H9 (cell line): Measurements from ENCODE around the gene TMC1. TPM values are rescaled to one million over a fixed set of nuclear protein-coding genes. Genes with fewer than 3 reads are reported as not detected.

Source experiments
- DNase-seq: peaks from one replicate; pipeline ENCODE4 v3.0.0-alpha.2; 2017
- H2AFZ ChIP-seq: one replicate; pipeline ENCODE4 v1.6.1; 2013; ENCODE audit warnings: mild to moderate bottlenecking, low read length, control low read depth, moderate library complexity
- H2AK5ac ChIP-seq: 2 replicates; pipeline ENCODE4 v1.6.1; 2013; ENCODE audit warnings: low read length, control low read depth, mixed read lengths; ENCODE audit not compliant: insufficient read length
- H2BK120ac ChIP-seq: one replicate; pipeline ENCODE4 v1.6.1; 2013; ENCODE audit warnings: low read depth, mild to moderate bottlenecking, low read length, control low read depth, inconsistent platforms; ENCODE audit not compliant: poor library complexity, severe bottlenecking
- H2BK12ac ChIP-seq: 2 replicates; pipeline ENCODE4 v1.6.1; 2013; ENCODE audit warnings: low read length, control low read depth, mixed read lengths, low read depth; ENCODE audit not compliant: insufficient read length
- H2BK15ac ChIP-seq: 2 replicates; pipeline ENCODE4 v1.6.1; 2013; ENCODE audit warnings: low read depth, low read length, control low read depth
- H2BK20ac ChIP-seq: one replicate; pipeline ENCODE4 v1.6.1; 2013; ENCODE audit warnings: low read depth, mild to moderate bottlenecking, low read length, control low read depth, inconsistent platforms; ENCODE audit not compliant: poor library complexity, severe bottlenecking
- H2BK5ac ChIP-seq: 2 replicates; pipeline ENCODE4 v1.6.1; 2013; ENCODE audit warnings: low read length, control low read depth, mixed read lengths; ENCODE audit not compliant: insufficient read length
- H3K14ac ChIP-seq: 2 replicates; pipeline ENCODE4 v1.6.1; 2013; ENCODE audit warnings: low read length, control low read depth; ENCODE audit not compliant: insufficient read depth
- H3K18ac ChIP-seq: 2 replicates; pipeline ENCODE4 v1.6.1; 2013; ENCODE audit warnings: low read depth, mild to moderate bottlenecking, mixed read lengths, low read length, control low read depth; ENCODE audit not compliant: insufficient read length
- H3K23ac ChIP-seq: 2 replicates; pipeline ENCODE4 v1.6.1; 2013; ENCODE audit warnings: low read length, control low read depth, mixed read lengths, low read depth; ENCODE audit not compliant: insufficient read length
- H3K23me2 ChIP-seq: 2 replicates; pipeline ENCODE4 v1.6.1; 2013; ENCODE audit warnings: low read depth, mild to moderate bottlenecking, mixed read lengths, low read length, control low read depth; ENCODE audit not compliant: insufficient read length, poor library complexity, severe bottlenecking
- H3K27ac ChIP-seq: 2 replicates; pipeline ENCODE4 v1.5.1; 2013; ENCODE audit warnings: low read length, control low read depth, mixed read lengths, low read depth; ENCODE audit not compliant: insufficient read length
- H3K27me3 ChIP-seq: 2 replicates; pipeline ENCODE4 v1.6.1; 2013; ENCODE audit warnings: low read length, control low read depth, inconsistent platforms; ENCODE audit not compliant: insufficient read depth
- H3K4ac ChIP-seq: 2 replicates; pipeline ENCODE4 v1.6.1; 2013; ENCODE audit warnings: low read depth, mild to moderate bottlenecking, control low read depth, inconsistent platforms, low read length, moderate library complexity
- H3K4me1 ChIP-seq: 2 replicates; pipeline ENCODE4 v1.6.1; 2013; ENCODE audit warnings: low read length, control low read depth, inconsistent platforms; ENCODE audit not compliant: insufficient read depth
- H3K4me2 ChIP-seq: 2 replicates; pipeline ENCODE4 v1.6.1; 2013; ENCODE audit warnings: low read length, control low read depth, mixed read lengths; ENCODE audit not compliant: insufficient read length, insufficient read depth
- H3K56ac ChIP-seq: 2 replicates; pipeline ENCODE4 v1.6.1; 2013; ENCODE audit warnings: low read depth, mild to moderate bottlenecking, mixed read lengths, low read length, control low read depth; ENCODE audit not compliant: insufficient read length
- H3K79me1 ChIP-seq: 2 replicates; pipeline ENCODE4 v1.6.1; 2013; ENCODE audit warnings: low read depth, mild to moderate bottlenecking, moderate library complexity, low read length, control low read depth, inconsistent platforms; ENCODE audit not compliant: insufficient read depth, poor library complexity, severe bottlenecking
- H3K79me2 ChIP-seq: 2 replicates; pipeline ENCODE4 v1.6.1; 2013; ENCODE audit warnings: low read length, control low read depth, inconsistent platforms; ENCODE audit not compliant: insufficient read depth
- H3K9ac ChIP-seq: 2 replicates; pipeline ENCODE4 v1.6.1; 2013; ENCODE audit warnings: low read length, control low read depth, mixed read lengths; ENCODE audit not compliant: insufficient read length; ENCODE audit errors: extremely low read depth
- H3K9me3 ChIP-seq: one replicate; pipeline ENCODE4 v1.6.1; 2013; ENCODE audit warnings: low read depth, low read length, inconsistent platforms; ENCODE audit not compliant: control insufficient read depth
- H3T11ph ChIP-seq: one replicate; pipeline ENCODE4 v1.6.1; 2013; ENCODE audit warnings: mild to moderate bottlenecking, low read length, control low read depth, inconsistent platforms
- H4K20me1 ChIP-seq: one replicate; pipeline ENCODE4 v1.6.1; 2013; ENCODE audit not compliant: control insufficient read depth, insufficient read length, insufficient read depth
- H4K5ac ChIP-seq: 2 replicates; pipeline ENCODE4 v1.6.1; 2013; ENCODE audit warnings: low read depth, mild to moderate bottlenecking, mixed read lengths, low read length, control low read depth; ENCODE audit not compliant: insufficient read length
- H4K8ac ChIP-seq: replicated peaks from 2 replicates; pipeline ENCODE4 v1.6.1; 2013; ENCODE audit warnings: low read length, control low read depth, mixed read lengths, low read depth; ENCODE audit not compliant: insufficient read length
- H4K91ac ChIP-seq: 2 replicates; pipeline ENCODE4 v1.6.1; 2013; ENCODE audit warnings: low read depth, mild to moderate bottlenecking, moderate library complexity, mixed read lengths, low read length, control low read depth; ENCODE audit not compliant: insufficient read length
- H3K27ac Mint-ChIP-seq, 3 experiments: 2 replicates in 2 of 3; 3 replicates in 1 of 3; pipeline ENCODE4 v1.8.0; 2020 to 2021; ENCODE audit warnings: mixed read lengths in 3 of 3, mild to moderate bottlenecking in 1 of 3, moderate library complexity in 1 of 3
- H3K27me3 Mint-ChIP-seq: 2 replicates; pipeline ENCODE4 v1.8.0; 2021; ENCODE audit warnings: low read depth, mild to moderate bottlenecking, moderate library complexity, mixed read lengths
- H3K36me3 Mint-ChIP-seq, 3 experiments: 2 replicates in 2 of 3; 3 replicates in 1 of 3; pipeline ENCODE4 v1.8.0; 2020 to 2021; ENCODE audit warnings: low read depth in 3 of 3, mixed read lengths in 3 of 3; ENCODE audit not compliant: insufficient read depth in 1 of 3
- H3K4me1 Mint-ChIP-seq, 2 experiments: 2 replicates each; pipeline ENCODE4 v1.8.0; 2020; ENCODE audit warnings: mixed read lengths in 2 of 2
- H3K4me3 Mint-ChIP-seq, 2 experiments: 2 replicates in 1 of 2; 3 replicates in 1 of 2; pipeline ENCODE4 v1.8.0; 2020 to 2021; ENCODE audit warnings: mild to moderate bottlenecking in 2 of 2, mixed read lengths in 2 of 2, moderate library complexity in 1 of 2
- H3K9me3 Mint-ChIP-seq, 2 experiments: 2 replicates in 1 of 2; 3 replicates in 1 of 2; pipeline ENCODE4 v1.8.0; 2020; ENCODE audit warnings: mild to moderate bottlenecking in 2 of 2, mixed read lengths in 2 of 2, moderate library complexity in 1 of 2
- WGBS: extraction: QIAGEN DNeasy Blood & Tissue Kit; methylation state at CpG from one replicate; pipeline ENCODE4 v1.1.7; 2013; ENCODE audit warnings: missing lambda C conversion rate, low lambda C conversion rate, mixed read lengths; ENCODE audit not compliant: insufficient read length; ENCODE audit errors: extremely low coverage; 5-methylcytosine and 5-hydroxymethylcytosine counted together
- total RNA-seq: library from RNA; stranded (reverse); gene quantifications from 2 replicates; pipeline ENCODE4 v1.2.1, GENCODE V29; 2021
- TF ChIP-seq, protein P1 (sequence below): fragments of 200-600 bp; sonication (generic); conservative IDR thresholded peaks from 3 replicates; pipeline ENCODE4 v1.8.0; 2021; ENCODE audit warnings: antibody characterized with exemption, mild to moderate bottlenecking

TMC1 gene
- total RNA-seq, 1 experiment from 2014 or later, result 2.4 TPM

DNA sequence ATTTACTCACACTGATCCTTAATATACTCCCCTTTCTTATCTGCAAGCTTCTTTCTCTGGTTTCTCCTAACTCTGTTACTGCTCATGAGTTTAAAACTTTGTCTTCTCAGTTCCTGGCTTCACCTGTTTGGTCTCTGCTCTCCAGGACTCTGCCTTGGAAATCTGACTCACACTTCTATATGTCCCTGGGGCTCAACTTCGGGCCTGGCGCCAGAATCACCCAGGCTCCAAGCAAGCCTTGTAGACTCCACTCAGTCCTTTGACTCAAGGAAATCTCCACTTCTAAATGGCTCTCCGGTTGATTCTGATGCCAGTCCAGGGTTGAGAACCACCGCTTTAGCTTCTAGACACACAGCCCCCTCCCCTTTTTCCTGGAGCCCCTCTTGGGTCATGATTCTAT is 57.8 kb downstream of the TMC1 start:
- H4K8ac ChIP-seq, result no peak overlapping the region
- no peak overlapping the region for H3K23ac ChIP-seq
- H3K18ac ChIP-seq, result no peak overlapping the region
- no peak overlapping the region for H4K5ac ChIP-seq
- H2BK120ac ChIP-seq, result no peak overlapping the region
- no peak overlapping the region for H3T11ph ChIP-seq
- no peak overlapping the region for H3K4me3 Mint-ChIP-seq
- no peak overlapping the region for H3K27ac ChIP-seq
- H4K20me1 ChIP-seq, result no peaks in the 10 kb centered on the region
- TF ChIP-seq, protein P1, sequence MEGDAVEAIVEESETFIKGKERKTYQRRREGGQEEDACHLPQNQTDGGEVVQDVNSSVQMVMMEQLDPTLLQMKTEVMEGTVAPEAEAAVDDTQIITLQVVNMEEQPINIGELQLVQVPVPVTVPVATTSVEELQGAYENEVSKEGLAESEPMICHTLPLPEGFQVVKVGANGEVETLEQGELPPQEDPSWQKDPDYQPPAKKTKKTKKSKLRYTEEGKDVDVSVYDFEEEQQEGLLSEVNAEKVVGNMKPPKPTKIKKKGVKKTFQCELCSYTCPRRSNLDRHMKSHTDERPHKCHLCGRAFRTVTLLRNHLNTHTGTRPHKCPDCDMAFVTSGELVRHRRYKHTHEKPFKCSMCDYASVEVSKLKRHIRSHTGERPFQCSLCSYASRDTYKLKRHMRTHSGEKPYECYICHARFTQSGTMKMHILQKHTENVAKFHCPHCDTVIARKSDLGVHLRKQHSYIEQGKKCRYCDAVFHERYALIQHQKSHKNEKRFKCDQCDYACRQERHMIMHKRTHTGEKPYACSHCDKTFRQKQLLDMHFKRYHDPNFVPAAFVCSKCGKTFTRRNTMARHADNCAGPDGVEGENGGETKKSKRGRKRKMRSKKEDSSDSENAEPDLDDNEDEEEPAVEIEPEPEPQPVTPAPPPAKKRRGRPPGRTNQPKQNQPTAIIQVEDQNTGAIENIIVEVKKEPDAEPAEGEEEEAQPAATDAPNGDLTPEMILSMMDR, result no peak
- no peak for DNase-seq
- no peaks in the 10 kb centered on the region for H3K9me3 ChIP-seq
- H3K23me2 ChIP-seq, result no peaks in the 10 kb centered on the region
- H3K4me1 ChIP-seq, result no peaks in the 10 kb centered on the region
- no peak overlapping the region for H2BK5ac ChIP-seq
- H2BK12ac ChIP-seq, result no peak overlapping the region
- peaks cover 3 to 9% of the 10 kb centered on the region in 2 experiments; a peak in 1 of 4 replicates for H3K4me1 Mint-ChIP-seq
- no peaks in the 10 kb centered on the region for H3K79me2 ChIP-seq
- no peaks in the 10 kb centered on the region for H3K36me3 Mint-ChIP-seq
- no peaks in the 10 kb centered on the region for H3K27me3 ChIP-seq
- H3K27me3 Mint-ChIP-seq, result no peaks in the 10 kb centered on the region
- H3K79me1 ChIP-seq, result no peaks in the 10 kb centered on the region
- WGBS, result no CpG with 5 or more reads among the region's 4 CpGs
- H2AK5ac ChIP-seq, result no peak overlapping the region
- H3K4ac ChIP-seq, result no peak overlapping the region
- no peak overlapping the region for H3K4me2 ChIP-seq
- H2AFZ ChIP-seq, result no peak overlapping the region
- no peak overlapping the region for H3K9ac ChIP-seq
- H3K9me3 Mint-ChIP-seq, result no peaks in the 10 kb centered on the region
- H3K14ac ChIP-seq, result no peak overlapping the region
- H2BK20ac ChIP-seq, result no peak overlapping the region
- peak overlapping the region in 2 of 3 experiments; percentile 11 to 29; a peak in 2 of 7 replicates for H3K27ac Mint-ChIP-seq
- H4K91ac ChIP-seq, result no peak overlapping the region
- H3K56ac ChIP-seq, result no peak overlapping the region
- H2BK15ac ChIP-seq, result no peak overlapping the region
